GM12878 (cell line): Measurements from ENCODE around the gene N4BP2. TPM values are rescaled to one million over a fixed set of nuclear protein-coding genes. Genes with fewer than 3 reads are reported as not detected.

Experiments used
- ATF7 ChIP-seq: fragments of 450-650 bp; IDR thresholded peaks from 2 replicates; pipeline ENCODE4 v1.6.1; 2016; ENCODE audit warnings: low read depth, mild to moderate bottlenecking
- CBFB ChIP-seq: IDR thresholded peaks from 2 replicates; pipeline ENCODE4 v1.6.1; 2016; ENCODE audit warnings: antibody characterized with exemption, low read depth
- CHD1 ChIP-seq: IDR thresholded peaks from 2 replicates; pipeline ENCODE4 v1.6.1; 2012; ENCODE audit warnings: low read depth, low read length, improper control_type of control experiment
- CHD2 ChIP-seq: IDR thresholded peaks from 2 replicates; pipeline ENCODE4 v1.6.1; 2011; ENCODE audit warnings: low read depth, low read length, improper control_type of control experiment, borderline replicate concordance
- DPF2 ChIP-seq: fragments of 450-650 bp; IDR thresholded peaks from 2 replicates; pipeline ENCODE4 v1.6.1; 2017; ENCODE audit warnings: mild to moderate bottlenecking
- HCFC1 ChIP-seq: fragments of 150-350 bp; IDR thresholded peaks from 2 replicates; pipeline ENCODE4 v1.6.1; 2014; ENCODE audit warnings: low read length
- JUNB ChIP-seq: IDR thresholded peaks from 2 replicates; pipeline ENCODE4 v1.6.1; 2016; ENCODE audit warnings: antibody characterized with exemption, mild to moderate bottlenecking
- LARP7 ChIP-seq: fragments of 450-650 bp; IDR thresholded peaks from 2 replicates; pipeline ENCODE4 v1.6.1; 2017; ENCODE audit warnings: mild to moderate bottlenecking
- MAX ChIP-seq: IDR thresholded peaks from 2 replicates; pipeline ENCODE4 v1.6.1; 2012; ENCODE audit warnings: low read depth, low read length, improper control_type of control experiment
- MXI1 ChIP-seq: fragments of 150-350 bp; IDR thresholded peaks from 2 replicates; pipeline ENCODE4 v1.6.1; 2011; ENCODE audit warnings: low read depth, mild to moderate bottlenecking, inconsistent platforms, low read length, improper control_type of control experiment
- NFXL1 ChIP-seq: fragments of 450-650 bp; IDR thresholded peaks from 2 replicates; pipeline ENCODE4 v1.6.1; 2017; ENCODE audit warnings: antibody characterized with exemption, mild to moderate bottlenecking, borderline replicate concordance
- NR2C1 ChIP-seq: fragments of 450-650 bp; IDR thresholded peaks from 2 replicates; pipeline ENCODE4 v1.6.1; 2017; ENCODE audit warnings: antibody characterized with exemption, mild to moderate bottlenecking, moderate library complexity
- NR2F1 ChIP-seq: fragments of 450-650 bp; conservative IDR thresholded peaks from 2 replicates; pipeline ENCODE4 v1.6.1; 2017; ENCODE audit warnings: mild to moderate bottlenecking
- PAX5 ChIP-seq: IDR thresholded peaks from 2 replicates; pipeline ENCODE4 v1.6.1; 2011; ENCODE audit warnings: low read depth, low read length, borderline replicate concordance
- POU2F2 ChIP-seq: IDR thresholded peaks from 3 replicates; pipeline ENCODE4 v1.6.1; 2011; ENCODE audit warnings: low read depth, mild to moderate bottlenecking, low read length, borderline replicate concordance
- RELA ChIP-seq: fragments of 450-650 bp; IDR thresholded peaks from 2 replicates; pipeline ENCODE4 v1.8.0; 2014; ENCODE audit warnings: borderline replicate concordance; ENCODE audit not compliant: partially characterized antibody
- SIX5 ChIP-seq: IDR thresholded peaks from 2 replicates; pipeline ENCODE4 v1.6.1; 2011; ENCODE audit warnings: mild to moderate bottlenecking, low read depth, low read length, moderate library complexity; ENCODE audit not compliant: severe bottlenecking
- SMAD1 ChIP-seq: fragments of 450-650 bp; IDR thresholded peaks from 2 replicates; pipeline ENCODE4 v1.6.1; 2018; ENCODE audit warnings: mild to moderate bottlenecking, low read depth; ENCODE audit not compliant: partially characterized antibody
- SMAD5 ChIP-seq: IDR thresholded peaks from 2 replicates; pipeline ENCODE4 v1.6.1; 2016; ENCODE audit warnings: antibody characterized with exemption, low read depth
- SPI1 ChIP-seq: IDR thresholded peaks from 2 replicates; pipeline ENCODE4 v1.6.1; 2011; ENCODE audit warnings: low read depth, mild to moderate bottlenecking, low read length, moderate library complexity, borderline replicate concordance; ENCODE audit not compliant: insufficient read depth
- YBX1 ChIP-seq: fragments of 450-650 bp; IDR thresholded peaks from 2 replicates; pipeline ENCODE4 v1.6.1; 2016; ENCODE audit warnings: antibody characterized with exemption
- ZBED1 ChIP-seq: IDR thresholded peaks from 2 replicates; pipeline ENCODE4 v1.6.1; 2016; ENCODE audit warnings: borderline replicate concordance
- ZNF207 ChIP-seq: fragments of 450-650 bp; IDR thresholded peaks from 2 replicates; pipeline ENCODE4 v1.6.1; 2014; ENCODE audit warnings: antibody characterized with exemption, mild to moderate bottlenecking, borderline replicate concordance
- polyA plus RNA-seq, 11 experiments: library from polyadenylated mRNA; depleted of rRNA in 4 of 11; unstranded in 6 of 11; stranded (reverse) in 5 of 11; fragments of >200 nt; fragmentation: Nextera tagmentation in 4 of 11; fragmentation: Illumina TruSeq in 1 of 11; extraction: Ambion mirVana in 4 of 11; extraction: Trizol in 1 of 11; gene quantifications; 1 replicate in 1 of 11; 2 replicates in 10 of 11; pipeline versions ENCODE4 v1.2.1 to v1.2.3, GENCODE V29; 2011 to 2016; ENCODE audit warnings: inconsistent platforms in 2 of 11, missing spikeins in 2 of 11, low read depth in 1 of 11
- total RNA-seq, 4 experiments: library from RNA; depleted of rRNA in 3 of 4; stranded (reverse); fragments of >200 nt in 3 of 4; fragmentation: Illumina TruSeq in 1 of 4; extraction: Trizol in 1 of 4; gene quantifications; 2 replicates each; pipeline versions ENCODE4 v1.2.1 to v1.2.3, GENCODE V29; 2013 to 2021
- TF ChIP-seq, protein P1 (sequence below): fragments of 450-650 bp; IDR thresholded peaks from 2 replicates; pipeline ENCODE4 v1.6.1; 2017; ENCODE audit warnings: borderline replicate concordance
- TF ChIP-seq, protein P2 (sequence below): fragments of 450-650 bp; formaldehyde crosslinking; IDR thresholded peaks from 2 replicates; pipeline ENCODE4 v1.5.0; 2022; ENCODE audit warnings: mild to moderate bottlenecking, missing genetic modification characterization

Gene N4BP2
- total and polyA plus RNA-seq, 10 of the 15 experiments (the other 5 are each of a cell fraction or from before 2014, with no cell fraction given): 2.3 to 18.7 (median 10.0) TPM

- TF ChIP-seq CHD1: 0 out of 2 replicates have a peak, but pooled peaks have one; percentile 27
- no peak for TF ChIP-seq ZNF207
- TF ChIP-seq JUNB: peak; percentile 51; the same call in 1 of the 2 replicates
- TF ChIP-seq YBX1: no peak
- peak; percentile 73 for TF ChIP-seq LARP7
- TF ChIP-seq RELA: no peak
- peak; percentile 71 for TF ChIP-seq MXI1
- peak; percentile 78 for TF ChIP-seq CBFB
- no peak for TF ChIP-seq SIX5
- TF ChIP-seq POU2F2: peak; percentile 62; the same call in 1 of the 3 replicates
- TF ChIP-seq ATF7: 0 out of 2 replicates have a peak, but pooled peaks have one; percentile 46
- 0 out of 2 replicates have a peak, but pooled peaks have one; percentile 37 for TF ChIP-seq NR2F1
- TF ChIP-seq DPF2: peak; percentile 75; the same call in 1 of the 2 replicates
- no peak for TF ChIP-seq NFXL1
- TF ChIP-seq, protein P1, sequence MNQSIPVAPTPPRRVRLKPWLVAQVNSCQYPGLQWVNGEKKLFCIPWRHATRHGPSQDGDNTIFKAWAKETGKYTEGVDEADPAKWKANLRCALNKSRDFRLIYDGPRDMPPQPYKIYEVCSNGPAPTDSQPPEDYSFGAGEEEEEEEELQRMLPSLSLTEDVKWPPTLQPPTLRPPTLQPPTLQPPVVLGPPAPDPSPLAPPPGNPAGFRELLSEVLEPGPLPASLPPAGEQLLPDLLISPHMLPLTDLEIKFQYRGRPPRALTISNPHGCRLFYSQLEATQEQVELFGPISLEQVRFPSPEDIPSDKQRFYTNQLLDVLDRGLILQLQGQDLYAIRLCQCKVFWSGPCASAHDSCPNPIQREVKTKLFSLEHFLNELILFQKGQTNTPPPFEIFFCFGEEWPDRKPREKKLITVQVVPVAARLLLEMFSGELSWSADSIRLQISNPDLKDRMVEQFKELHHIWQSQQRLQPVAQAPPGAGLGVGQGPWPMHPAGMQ: no peak
- peak; percentile 9 for TF ChIP-seq SMAD1
- 0 out of 2 replicates have a peak, but pooled peaks have one; percentile 33 for TF ChIP-seq HCFC1
- TF ChIP-seq MAX: no peak
- no peak for TF ChIP-seq NR2C1
- peak; percentile 73; the same call in 1 of the 2 replicates for TF ChIP-seq PAX5
- peak; percentile 61; the same call in 1 of the 2 replicates for TF ChIP-seq CHD2
- TF ChIP-seq, protein P2, sequence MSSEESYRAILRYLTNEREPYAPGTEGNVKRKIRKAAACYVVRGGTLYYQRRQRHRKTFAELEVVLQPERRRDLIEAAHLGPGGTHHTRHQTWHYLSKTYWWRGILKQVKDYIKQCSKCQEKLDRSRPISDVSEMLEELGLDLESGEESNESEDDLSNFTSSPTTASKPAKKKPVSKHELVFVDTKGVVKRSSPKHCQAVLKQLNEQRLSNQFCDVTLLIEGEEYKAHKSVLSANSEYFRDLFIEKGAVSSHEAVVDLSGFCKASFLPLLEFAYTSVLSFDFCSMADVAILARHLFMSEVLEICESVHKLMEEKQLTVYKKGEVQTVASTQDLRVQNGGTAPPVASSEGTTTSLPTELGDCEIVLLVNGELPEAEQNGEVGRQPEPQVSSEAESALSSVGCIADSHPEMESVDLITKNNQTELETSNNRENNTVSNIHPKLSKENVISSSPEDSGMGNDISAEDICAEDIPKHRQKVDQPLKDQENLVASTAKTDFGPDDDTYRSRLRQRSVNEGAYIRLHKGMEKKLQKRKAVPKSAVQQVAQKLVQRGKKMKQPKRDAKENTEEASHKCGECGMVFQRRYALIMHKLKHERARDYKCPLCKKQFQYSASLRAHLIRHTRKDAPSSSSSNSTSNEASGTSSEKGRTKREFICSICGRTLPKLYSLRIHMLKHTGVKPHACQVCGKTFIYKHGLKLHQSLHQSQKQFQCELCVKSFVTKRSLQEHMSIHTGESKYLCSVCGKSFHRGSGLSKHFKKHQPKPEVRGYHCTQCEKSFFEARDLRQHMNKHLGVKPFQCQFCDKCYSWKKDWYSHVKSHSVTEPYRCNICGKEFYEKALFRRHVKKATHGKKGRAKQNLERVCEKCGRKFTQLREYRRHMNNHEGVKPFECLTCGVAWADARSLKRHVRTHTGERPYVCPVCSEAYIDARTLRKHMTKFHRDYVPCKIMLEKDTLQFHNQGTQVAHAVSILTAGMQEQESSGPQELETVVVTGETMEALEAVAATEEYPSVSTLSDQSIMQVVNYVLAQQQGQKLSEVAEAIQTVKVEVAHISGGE (CRISPR knock-in tag): no peak
- TF ChIP-seq SPI1: peak; percentile 96
- peak; percentile 29; the same call in 1 of the 2 replicates for TF ChIP-seq SMAD5
- TF ChIP-seq ZBED1: 0 out of 2 replicates have a peak, but pooled peaks have one; percentile 55
Measured at GRCh38 chr4:40205259-40206198, 148.9 kb downstream of the N4BP2 start (continued).
